ENCODE measurements around the gene PPP2R2D. TPM values are rescaled to one million over a fixed set of nuclear protein-coding genes. Genes with fewer than 3 reads are reported as not detected.

PPP2R2D gene
- total RNA-seq, 2 donors from 2014 or later: 43.1 to 52.4 TPM

DNA sequence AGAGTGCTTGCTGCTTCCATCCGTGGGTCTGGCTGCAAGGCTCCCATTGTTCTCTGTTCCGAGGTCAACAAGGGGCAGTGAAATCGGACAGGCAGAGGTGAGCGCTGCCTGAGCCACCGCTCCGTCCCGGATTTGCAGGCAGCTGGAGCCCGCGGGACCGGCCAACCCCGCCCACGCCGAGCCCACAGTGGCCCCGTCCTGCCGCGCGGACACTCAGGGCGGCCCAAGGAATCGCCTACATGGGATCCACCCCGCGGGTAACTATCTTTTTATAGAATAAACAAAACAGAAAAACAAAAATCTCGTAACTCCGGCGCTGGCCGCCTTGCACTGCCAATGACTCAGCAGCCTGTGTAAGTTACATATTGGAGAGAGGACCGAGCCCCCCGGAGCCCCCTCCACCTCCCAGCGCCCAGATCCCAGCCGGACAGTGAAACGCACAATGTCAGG, 79.0 kb downstream of the PPP2R2D start:
- H3K4me3 ChIP-seq: peak overlapping the region in 1 of 2 donors; percentile 83
- no peaks in the 10 kb centered on the region for H3K27me3 ChIP-seq
- peaks cover 53% of the 10 kb centered on the region for H3K4me1 ChIP-seq
- no peaks in the 10 kb centered on the region for H3K9me3 ChIP-seq
- DNase-seq: peak in 3 of 4 donors; percentile 50 to 65 (median 54)
- intact Hi-C loops (cut with DNase I): loop anchor here (5.0 kb wide), 1 partner anchor 42 kb away; no protein-coding TSS in a partner anchor
- peak in 1 of 3 donors; percentile 32 for TF ChIP-seq POLR2A (IDR thresholded peaks at IDR 0.05)
- TF ChIP-seq, protein P1, sequence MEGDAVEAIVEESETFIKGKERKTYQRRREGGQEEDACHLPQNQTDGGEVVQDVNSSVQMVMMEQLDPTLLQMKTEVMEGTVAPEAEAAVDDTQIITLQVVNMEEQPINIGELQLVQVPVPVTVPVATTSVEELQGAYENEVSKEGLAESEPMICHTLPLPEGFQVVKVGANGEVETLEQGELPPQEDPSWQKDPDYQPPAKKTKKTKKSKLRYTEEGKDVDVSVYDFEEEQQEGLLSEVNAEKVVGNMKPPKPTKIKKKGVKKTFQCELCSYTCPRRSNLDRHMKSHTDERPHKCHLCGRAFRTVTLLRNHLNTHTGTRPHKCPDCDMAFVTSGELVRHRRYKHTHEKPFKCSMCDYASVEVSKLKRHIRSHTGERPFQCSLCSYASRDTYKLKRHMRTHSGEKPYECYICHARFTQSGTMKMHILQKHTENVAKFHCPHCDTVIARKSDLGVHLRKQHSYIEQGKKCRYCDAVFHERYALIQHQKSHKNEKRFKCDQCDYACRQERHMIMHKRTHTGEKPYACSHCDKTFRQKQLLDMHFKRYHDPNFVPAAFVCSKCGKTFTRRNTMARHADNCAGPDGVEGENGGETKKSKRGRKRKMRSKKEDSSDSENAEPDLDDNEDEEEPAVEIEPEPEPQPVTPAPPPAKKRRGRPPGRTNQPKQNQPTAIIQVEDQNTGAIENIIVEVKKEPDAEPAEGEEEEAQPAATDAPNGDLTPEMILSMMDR (IDR thresholded peaks at IDR 0.05): no peak
- ATAC-seq: no peak
- H3K36me3 ChIP-seq (replicated peaks in 1 of 2; ENCODE audit: insufficient read depth in 1 of 2, low read depth in 2 of 2): no peaks in the 10 kb centered on the region
- peak overlapping the region; percentile 28 to 96 (median 84) for H3K27ac ChIP-seq
- whole genome bisulfite sequencing, 2 donors: 14 to 29% methylated on average over 10 to 30 of the region's 30 CpGs

DNA sequence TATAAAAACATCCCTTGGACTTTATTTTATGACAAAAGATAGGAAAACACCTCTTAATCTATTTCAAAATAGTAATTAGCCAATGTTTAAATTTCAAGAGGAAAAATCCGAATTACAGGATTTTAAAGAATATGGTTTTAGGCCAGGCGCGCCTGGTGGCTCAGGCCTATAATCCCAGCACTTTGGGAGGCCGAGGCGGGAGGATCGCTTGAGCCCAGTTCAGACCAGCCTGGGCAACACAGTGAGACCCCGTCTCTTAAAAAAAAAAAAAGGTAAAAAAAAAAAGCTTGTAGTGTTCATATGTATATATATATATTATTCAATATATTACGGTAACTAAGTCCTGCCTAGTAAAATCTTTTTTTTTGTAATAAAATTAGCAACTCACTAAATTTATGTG, 79.5 kb downstream of the PPP2R2D start:
- H3K4me1 ChIP-seq: peaks cover 49% of the 10 kb centered on the region
- intact Hi-C loops (cut with DNase I): no loop called here
- peak overlapping the region; percentile 83 to 100 for H3K4me3 ChIP-seq
- 53 to 58% methylated on average over 8 of the region's 8 CpGs for WGBS, 2 donors
- DNase-seq: peak in 1 of 4 donors; percentile 28
- no peak for ATAC-seq
- no peaks in the 10 kb centered on the region for H3K9me3 ChIP-seq
- H3K36me3 ChIP-seq (replicated peaks in 1 of 2; ENCODE audit: insufficient read depth in 1 of 2, low read depth in 2 of 2): no peaks in the 10 kb centered on the region
- H3K27ac ChIP-seq: peak overlapping the region; percentile 86 to 96 (median 92)
- no peaks in the 10 kb centered on the region for H3K27me3 ChIP-seq
- TF ChIP-seq, protein P1 (IDR thresholded peaks at IDR 0.05): no peak
- TF ChIP-seq POLR2A (IDR thresholded peaks at IDR 0.05): no peak

DNA sequence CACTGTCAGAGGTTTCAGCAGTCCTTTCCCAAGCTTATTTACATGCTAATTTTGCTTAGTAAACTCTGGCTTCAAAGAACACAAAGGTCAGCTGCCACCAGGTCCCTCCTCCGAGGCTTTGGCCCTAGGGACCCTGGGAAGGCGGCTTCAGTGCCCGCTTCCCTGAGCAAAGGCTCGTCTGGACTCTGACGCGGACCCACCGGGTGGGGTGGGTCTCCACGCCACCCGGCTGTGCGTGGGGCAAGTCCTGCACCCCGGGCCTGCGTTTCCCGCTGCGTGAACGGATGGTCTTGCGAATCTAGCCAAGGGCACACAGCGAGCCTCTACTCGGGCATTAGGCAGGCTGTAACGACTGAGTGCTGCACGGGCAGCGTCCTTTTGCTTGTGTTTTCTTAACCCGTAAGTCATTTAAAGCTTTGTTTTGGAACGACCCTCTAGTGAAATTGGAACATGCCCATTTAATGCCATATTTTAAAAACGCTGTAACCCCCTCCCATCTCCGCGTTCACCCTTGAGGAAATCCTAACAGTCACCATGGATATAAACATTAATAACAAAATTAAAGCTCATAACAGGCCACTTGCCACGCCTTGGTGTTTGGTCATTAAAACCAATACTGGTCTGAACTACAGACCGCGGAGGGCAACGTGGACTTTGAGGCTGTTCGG, 80.1 kb downstream of the PPP2R2D start:
- Histone ChIP-seq H3K4me3 (peak overlapping the region; percentile 83 to 100), H3K4me1 (peaks cover 44% of the 10 kb centered on the region), H3K9me3 (no peaks in the 10 kb centered on the region), H3K27ac (peak overlapping the region; percentile 86 to 96 (median 92)), H3K27me3 (no peaks in the 10 kb centered on the region), H3K36me3 (replicated peaks in 1 of 2; ENCODE audit: insufficient read depth in 1 of 2, low read depth in 2 of 2) (no peaks in the 10 kb centered on the region)
- 11 to 13% methylated on average over 15 to 31 of the region's 31 CpGs for WGBS, 2 donors
- ATAC-seq (no peak), DNase-seq (peak in 3 of 4 donors; percentile 53 to 71 (median 57))
- peak; percentile 12 to 56 (median 55) for TF ChIP-seq POLR2A (IDR thresholded peaks at IDR 0.05)
- TF ChIP-seq, protein P1 (IDR thresholded peaks at IDR 0.05): no peak
- intact Hi-C loops (cut with DNase I): no loop called here

DNA sequence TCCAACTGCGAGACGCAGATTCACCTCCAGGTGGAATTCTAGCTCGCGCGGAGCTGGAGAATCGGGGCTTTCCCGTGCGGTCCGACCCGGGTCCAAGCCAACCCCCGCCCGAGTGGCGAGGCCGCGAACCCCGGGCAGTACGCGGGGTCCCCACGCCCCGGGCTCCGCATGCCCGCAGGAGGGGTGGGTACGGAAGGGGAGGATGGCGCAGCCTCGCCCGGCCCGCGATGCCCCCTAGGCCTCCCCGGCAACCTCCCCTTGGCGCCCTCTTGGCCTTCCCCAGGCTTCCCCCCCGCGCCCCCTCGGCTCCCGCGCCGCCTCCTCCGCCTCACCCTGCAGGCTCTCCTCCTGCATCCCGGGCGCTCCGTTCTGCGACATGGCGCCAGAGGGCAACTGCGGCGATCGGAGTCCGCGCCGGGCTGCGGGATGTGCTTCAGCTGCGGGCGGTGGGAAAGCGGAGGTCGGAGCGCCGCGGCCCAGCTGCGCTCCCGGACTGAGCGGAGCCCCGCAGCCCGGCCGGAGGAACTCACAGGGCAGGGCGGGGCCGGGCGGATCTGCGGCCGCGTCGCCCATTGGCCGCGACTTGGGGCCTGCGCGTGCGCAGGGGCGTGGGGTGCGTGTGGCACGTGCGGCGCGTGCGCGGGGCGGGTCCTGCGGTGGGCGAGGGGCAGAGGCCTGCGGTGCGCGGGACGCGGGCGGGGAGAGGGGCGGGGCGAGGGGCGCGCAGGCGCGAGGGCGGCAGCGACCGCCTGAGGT, 80.8 kb downstream of the PPP2R2D start, which contains the start of gene BNIP3:
Gene BNIP3, minus strand, starts transcription at position 495 of the 756 bp plus-strand sequence. Its CDS starts 117 bp downstream, at position 378.
- WGBS, 2 donors: 0% methylated on average over 6 to 70 of the region's 100 CpGs
- DNase-seq (peak; percentile 96 to 97 (median 97)), ATAC-seq (peak; percentile 91)
- Histone ChIP-seq H3K4me1 (peaks cover 36% of the 10 kb centered on the region), H3K9me3 (no peaks in the 10 kb centered on the region), H3K27me3 (no peaks in the 10 kb centered on the region), H3K4me3 (peak within 1 kb of the TSS; percentile 83 to 100), H3K27ac (peak within 1 kb of the TSS; percentile 86 to 96 (median 92)), H3K36me3 (replicated peaks in 1 of 2; ENCODE audit: insufficient read depth in 1 of 2, low read depth in 2 of 2) (no peaks in the 10 kb centered on the region)
- intact Hi-C loops (cut with DNase I): no loop called here
- peak; percentile 97 to 99 (median 99) for TF ChIP-seq POLR2A (IDR thresholded peaks at IDR 0.05)
- TF ChIP-seq, protein P1 (IDR thresholded peaks at IDR 0.05): peak in 3 of 7 experiments; percentile 14 to 25 (median 24)

Measured in body of pancreas (tissue), 4 donors.